NCI-H82 treated with DMSO at 0.1 percent for 48 hours (cell line): ENCODE results near the gene SLC17A7.

Experiments
- DNase-seq: peaks from one replicate; lab custom pipeline; 2025; ENCODE audit not compliant: unreplicated experiment; lab: John Stamatoyannopoulos, UW

The SLC17A7 gene

GRCh38 chr19:49428547-49429451, 12.5 kb downstream of the SLC17A7 start:
- DNase-seq, result no peak

- no peak for DNase-seq
Measured at GRCh38 chr19:49427855-49428546, 13.3 kb downstream of the SLC17A7 start.

GRCh38 chr19:49427339-49427738, 14.0 kb downstream of the SLC17A7 start:
- no peak for DNase-seq

GRCh38 chr19:49425922-49426592, 15.3 kb downstream of the SLC17A7 start:
- DNase-seq, result peak; percentile 42

- DNase-seq, result no peak
Measured at GRCh38 chr19:49425178-49425577, 16.1 kb downstream of the SLC17A7 start, which contains the start of gene GFY. Gene GFY, plus strand, starts transcription at chr19:49425388. Its CDS starts 1,043 bp downstream, at chr19:49426431.

GRCh38 chr19:49423985-49424303, 17.4 kb downstream of the SLC17A7 start:
- no peak for DNase-seq

- DNase-seq, result no peak
Measured at GRCh38 chr19:49423071-49423984, 18.0 kb downstream of the SLC17A7 start, which contains the start of gene PTH2. Gene PTH2, minus strand, starts transcription at chr19:49423441. Its CDS starts 102 bp downstream, at chr19:49423339.

- DNase-seq, result peak; percentile 53
Measured at GRCh38 chr19:49422407-49423070, 18.8 kb downstream of the SLC17A7 start.

- no peak for DNase-seq
Measured at GRCh38 chr19:49421878-49422202, 19.5 kb downstream of the SLC17A7 start.

GRCh38 chr19:49421039-49421877, 20.1 kb downstream of the SLC17A7 start:
- peak; percentile 68 for DNase-seq

- no peak for DNase-seq
Measured at GRCh38 chr19:49420227-49420626, 21.1 kb downstream of the SLC17A7 start.

GRCh38 chr19:49419173-49419572, 22.2 kb downstream of the SLC17A7 start:
- no peak for DNase-seq

- peak; percentile 11 for DNase-seq
Measured at GRCh38 chr19:49418511-49418910, 22.8 kb downstream of the SLC17A7 start.

GRCh38 chr19:49417088-49417487, 24.2 kb downstream of the SLC17A7 start:
- no peak for DNase-seq

GRCh38 chr19:49415810-49416200, 25.5 kb downstream of the SLC17A7 start:
- DNase-seq, result no peak

GRCh38 chr19:49415102-49415809, 26.1 kb downstream of the SLC17A7 start:
- no peak for DNase-seq

GRCh38 chr19:49414256-49414655, 27.1 kb downstream of the SLC17A7 start:
- DNase-seq, result no peak

GRCh38 chr19:49413348-49413747, 28.0 kb downstream of the SLC17A7 start:
- peak; percentile 85 for DNase-seq
